HG02623 (cell line): ENCODE measurements around the gene RAP1B.

ENCODE experiments used
- ATAC-seq: cut with Tn5 transposase; IDR thresholded peaks from one replicate; pipeline ENCODE4 v1.9.1; 2021; ENCODE audit warnings: moderate library complexity; ENCODE audit not compliant: unreplicated experiment

RAP1B gene

GRCh38 chr12:68686595-68687521, 76.2 kb downstream of the RAP1B start, which contains the start of gene NUP107:
TSS of gene NUP107 (plus strand) at chr12:68686978. CDS start at chr12:68687066, 88 bp downstream.
- peak; percentile 92 for ATAC-seq

GRCh38 chr12:68695454-68695853, 84.8 kb downstream of the RAP1B start:
- ATAC-seq, result no peak

- no peak for ATAC-seq
These were observed 88.8 kb downstream of the RAP1B start for GRCh38 chr12:68699486-68699885.
